GM18498 (cell line): ENCODE measurements around the gene SLC7A6.
A peak's percentile ranks its signal among the peaks of the same experiment; 100 is the strongest.
"Not testable (repeated sequence)": the region's sequence is repeated elsewhere in the genome, so short reads cannot be mapped to it uniquely, and the experiment has no call there.

Source experiments
- ATAC-seq: cut with Tn5 transposase; IDR thresholded peaks from one replicate; pipeline ENCODE4 v1.9.1; 2021; ENCODE audit warnings: mild to moderate bottlenecking, moderate library complexity; ENCODE audit not compliant: unreplicated experiment

Gene SLC7A6

DNA sequence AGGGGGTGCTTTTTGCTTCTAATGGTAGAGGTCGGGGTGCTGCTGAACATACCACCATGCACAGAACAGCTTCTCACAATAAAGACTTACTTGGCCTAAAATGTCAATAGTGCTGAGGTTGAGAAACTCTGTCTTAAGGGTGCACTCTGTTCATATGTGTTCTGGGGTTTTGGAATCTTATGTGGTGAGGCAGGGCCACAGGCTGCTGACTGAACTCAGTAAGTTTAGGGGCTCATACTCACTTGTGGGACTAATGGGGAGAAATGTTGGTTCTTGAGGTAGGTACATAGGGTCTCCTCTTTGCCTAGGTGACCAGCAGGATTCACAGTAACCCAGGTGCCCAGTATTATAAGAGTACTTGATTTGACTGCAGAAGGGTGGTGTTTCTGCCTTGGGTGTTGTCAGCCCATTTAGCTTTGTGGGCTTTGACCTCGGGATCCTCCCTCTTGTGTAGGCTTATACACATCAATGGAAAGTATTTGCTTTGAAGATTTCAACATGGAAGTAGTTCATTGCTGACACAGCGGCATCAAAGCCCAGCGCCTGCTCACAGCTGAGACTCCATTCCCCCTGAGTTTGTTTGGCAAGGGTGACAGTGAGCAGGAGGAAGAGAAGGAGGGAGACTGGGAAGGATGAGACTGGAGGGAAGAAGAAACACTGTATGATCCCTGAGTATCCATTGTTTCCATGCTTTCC lies 17.2 kb downstream of the SLC7A6 start:
- no peak for ATAC-seq

GRCh38 chr16:68282064-68282452 lies 17.7 kb downstream of the SLC7A6 start:
- no peak for ATAC-seq

DNA sequence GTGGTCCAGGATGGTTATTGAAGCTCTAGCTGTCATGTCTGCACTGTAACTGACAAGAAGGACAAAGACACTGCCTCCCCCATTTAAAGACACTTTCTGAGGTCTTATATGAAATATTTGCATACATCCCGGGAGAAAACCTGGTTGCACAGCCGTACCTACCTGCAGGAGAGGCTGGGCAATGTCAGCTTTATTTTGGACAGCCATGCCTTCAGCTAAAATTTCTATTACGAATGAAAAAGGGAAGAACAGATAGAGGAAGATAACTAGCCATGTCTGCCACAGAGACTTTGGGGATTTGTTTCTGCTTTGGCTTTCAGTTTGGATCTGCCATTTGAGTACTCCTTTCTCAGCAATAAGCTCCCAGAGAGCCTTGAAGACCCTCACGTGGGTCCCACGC lies 19.0 kb downstream of the SLC7A6 start:
- ATAC-seq = no peak

DNA sequence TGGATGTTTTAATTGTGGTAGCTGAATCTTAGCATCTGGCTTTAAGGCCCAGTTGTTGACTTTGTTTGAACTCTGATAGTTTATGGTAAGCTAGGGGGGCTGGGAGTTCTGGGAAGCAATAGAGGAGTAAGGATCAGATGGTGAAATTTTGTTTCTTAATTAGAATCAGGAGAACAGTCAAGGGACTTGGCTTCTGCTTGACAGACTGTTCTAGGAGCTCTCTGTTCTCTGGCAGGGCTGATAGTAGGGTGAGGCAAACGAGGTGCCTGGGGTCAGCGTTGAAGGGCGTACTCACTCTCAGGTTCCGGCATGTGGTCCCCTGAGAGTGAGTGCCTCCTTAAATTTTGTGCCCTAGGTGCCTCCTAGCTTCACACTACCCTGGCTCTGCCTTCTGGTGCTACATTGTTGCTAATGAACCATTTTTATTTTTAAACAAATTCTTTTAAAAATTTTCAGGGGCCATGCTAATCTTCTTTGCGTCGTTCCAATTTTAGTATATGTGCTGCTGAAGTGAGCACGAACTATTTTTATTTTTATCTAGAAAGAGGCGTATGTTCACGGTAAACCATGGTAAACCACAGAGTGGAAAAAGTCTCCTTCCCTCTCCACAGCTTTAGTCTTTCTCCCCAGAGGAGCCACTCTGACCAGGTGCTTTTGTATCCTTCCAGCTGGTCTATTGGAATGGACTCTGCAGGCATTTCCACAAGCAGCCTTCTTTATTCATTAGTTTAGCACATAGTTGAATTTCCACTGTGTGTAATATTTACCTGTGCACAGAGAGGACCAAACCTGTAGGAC lies 19.7 kb downstream of the SLC7A6 start:
- ATAC-seq = peak; percentile 54

DNA sequence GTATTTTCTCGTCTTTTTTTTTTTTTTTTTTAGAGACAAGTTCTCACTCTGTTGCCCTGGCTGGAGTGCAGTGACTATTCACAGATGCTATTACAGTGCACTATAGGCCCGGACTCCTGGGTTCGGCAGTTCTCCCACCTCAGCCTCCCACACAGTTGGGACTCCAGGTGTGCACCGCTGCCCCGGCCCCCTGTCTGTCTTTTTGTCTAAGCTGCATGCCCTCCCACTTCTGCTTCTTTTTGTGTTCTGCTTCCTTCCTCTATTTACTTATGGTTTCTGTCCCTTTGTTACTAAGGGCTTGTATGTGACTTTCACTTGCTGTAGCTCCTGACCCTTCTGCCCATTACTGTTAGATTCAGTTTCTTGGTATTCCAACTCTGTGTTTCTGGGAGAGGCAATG lies 20.5 kb downstream of the SLC7A6 start:
- peak; percentile 59 for ATAC-seq

GRCh38 chr16:68285683-68286082 lies 21.4 kb downstream of the SLC7A6 start:
- ATAC-seq = no peak

GRCh38 chr16:68286153-68287074 lies 22.1 kb downstream of the SLC7A6 start:
- no peak for ATAC-seq

DNA sequence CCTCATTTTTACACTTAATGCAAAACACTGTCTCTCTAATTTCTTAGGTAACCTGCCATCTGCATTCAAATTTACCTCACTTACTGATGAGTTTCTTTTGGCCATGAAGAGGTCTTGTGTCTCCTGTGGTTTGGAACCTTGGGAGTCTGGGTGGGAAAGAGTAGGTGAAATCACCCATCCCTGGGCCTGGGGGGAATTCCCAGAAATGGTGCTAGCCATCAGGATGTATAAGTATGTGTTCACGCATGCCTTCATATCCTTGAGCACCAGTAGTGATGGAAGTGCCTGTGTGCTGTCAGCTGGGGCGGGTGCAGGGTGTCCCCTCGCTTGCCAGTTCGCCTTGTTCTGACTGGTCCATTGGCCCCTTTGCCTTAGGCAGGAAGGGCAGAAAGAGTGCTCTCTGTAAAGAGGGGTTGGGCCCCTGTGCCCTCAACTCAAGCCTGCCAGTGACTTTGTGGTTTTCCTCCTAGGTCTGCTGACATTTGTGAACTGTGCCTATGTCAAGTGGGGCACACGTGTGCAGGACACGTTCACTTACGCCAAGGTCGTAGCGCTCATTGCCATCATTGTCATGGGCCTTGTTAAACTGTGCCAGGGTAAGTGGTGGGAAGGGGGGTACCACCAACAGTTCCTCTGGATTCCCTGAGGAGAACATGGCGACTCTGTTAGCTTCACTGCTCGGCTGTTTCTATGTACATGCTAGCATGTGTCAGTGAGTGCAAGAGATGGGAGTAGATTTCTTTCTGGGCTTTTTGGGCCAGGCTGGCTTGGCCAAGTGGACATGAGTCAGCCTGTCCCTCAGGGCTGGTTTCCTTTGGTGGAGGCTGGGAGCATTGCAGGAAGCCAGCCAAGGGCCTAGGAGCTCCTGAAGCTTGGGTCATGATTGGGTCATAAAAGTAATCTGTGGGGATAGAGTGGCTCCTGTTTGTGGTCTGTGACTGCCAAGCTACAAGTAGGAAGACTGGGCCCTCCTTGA lies 23.2 kb downstream of the SLC7A6 start:
- ATAC-seq = no peak

DNA sequence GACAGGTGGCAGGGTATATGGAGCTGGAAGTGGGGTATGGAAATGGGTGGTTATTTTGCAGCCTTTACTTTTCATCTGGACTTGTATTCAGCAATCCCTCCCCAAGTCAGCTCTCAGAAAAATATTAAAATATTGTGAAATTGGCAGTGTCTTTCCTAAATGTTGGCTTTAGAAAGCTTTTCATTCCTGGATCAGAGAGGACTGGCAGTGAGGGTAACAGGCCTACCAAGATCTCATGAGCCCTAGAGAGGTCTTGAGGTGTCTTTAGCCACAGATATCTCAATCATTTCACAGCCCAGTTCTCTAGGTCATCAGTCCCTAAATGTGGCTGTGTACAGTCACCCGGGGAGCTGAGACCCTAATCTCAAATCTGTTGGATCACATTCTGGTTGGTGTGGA lies 23.9 kb downstream of the SLC7A6 start:
- ATAC-seq = no peak

GRCh38 chr16:68288796-68289195 lies 24.5 kb downstream of the SLC7A6 start:
- ATAC-seq = not testable (repeated sequence)

GRCh38 chr16:68289202-68289601 lies 24.9 kb downstream of the SLC7A6 start:
- ATAC-seq = no peak

GRCh38 chr16:68289621-68290329 lies 25.4 kb downstream of the SLC7A6 start:
- ATAC-seq = peak; percentile 83

DNA sequence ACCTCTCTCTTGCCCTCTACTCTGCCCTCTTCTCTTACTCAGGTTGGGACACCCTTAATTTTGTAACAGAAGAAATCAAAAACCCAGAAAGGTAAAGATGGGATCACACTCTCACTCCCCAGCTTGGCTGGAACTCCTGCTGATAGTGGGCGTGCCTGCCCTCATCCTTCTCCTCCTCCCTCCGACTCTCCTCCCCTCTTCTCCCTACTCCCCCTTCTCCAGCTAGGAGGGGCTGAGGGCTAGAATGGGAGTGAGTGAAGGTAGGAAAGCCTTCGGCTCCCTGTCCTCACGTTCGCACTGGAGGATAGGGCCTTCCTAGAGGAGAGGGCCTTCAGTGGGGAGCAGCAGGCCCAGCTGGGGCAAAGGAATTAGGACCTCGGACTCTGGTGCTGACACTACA lies 26.1 kb downstream of the SLC7A6 start:
- ATAC-seq = no peak

GRCh38 chr16:68291227-68291626 lies 26.9 kb downstream of the SLC7A6 start:
- ATAC-seq = no peak

GRCh38 chr16:68292425-68292824 lies 28.1 kb downstream of the SLC7A6 start:
- no peak for ATAC-seq

- ATAC-seq = no peak
These were observed 32.0 kb downstream of the SLC7A6 start for GRCh38 chr16:68296291-68296690.

GRCh38 chr16:68296693-68297092 lies 32.4 kb downstream of the SLC7A6 start:
- ATAC-seq = no peak

GRCh38 chr16:68297908-68298307 lies 33.6 kb downstream of the SLC7A6 start:
- no peak for ATAC-seq

DNA sequence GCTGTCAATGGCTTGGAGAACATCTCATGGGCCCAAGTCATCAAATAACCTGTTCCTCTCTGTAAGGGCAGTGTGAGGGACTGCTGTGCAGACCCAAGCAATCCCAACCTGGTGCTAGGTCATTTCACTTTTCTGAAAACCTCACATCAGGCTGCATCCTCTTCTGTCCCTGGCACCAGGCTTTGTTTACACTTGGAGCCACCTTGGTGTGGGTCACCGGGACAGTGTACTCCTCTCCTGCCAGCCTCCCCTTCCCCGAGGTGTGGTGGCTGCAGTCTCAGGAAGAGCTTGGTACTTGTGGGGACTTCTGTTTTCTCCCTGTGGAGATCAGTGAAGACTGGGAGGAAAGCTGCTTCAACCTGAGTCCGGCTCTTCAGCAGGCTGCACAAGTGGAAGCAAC lies 34.0 kb downstream of the SLC7A6 start:
- ATAC-seq = no peak
